ENCODE measurements around the gene ANK3. TPM values are rescaled to one million over a fixed set of nuclear protein-coding genes. Genes with fewer than 3 reads are reported as not detected.

Gene ANK3
- polyA plus RNA-seq, 1 experiment = 1.6 TPM

DNA sequence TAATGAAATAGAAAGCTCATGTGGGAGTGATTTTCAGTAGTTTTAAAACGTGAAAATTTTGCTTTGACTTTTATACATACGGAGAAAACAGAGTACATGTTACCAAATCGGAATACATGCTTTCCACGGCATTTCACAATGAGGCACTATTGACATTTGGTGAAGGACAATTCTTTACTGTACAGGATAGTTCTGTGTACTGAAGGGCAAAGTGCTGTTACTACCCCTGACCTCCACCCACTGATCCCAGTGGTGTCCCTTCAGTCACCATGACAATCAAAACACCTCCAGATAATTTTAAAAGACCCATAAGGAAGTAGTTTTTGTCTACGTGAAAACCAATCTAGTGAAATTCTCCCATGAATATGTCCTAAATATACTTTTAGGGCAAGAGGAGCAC is 33.1 kb upstream of the ANK3 start:
- POLR2A ChIA-PET = no interaction called here
- Histone ChIP-seq H3K27ac (ENCODE audit: low read depth, low read length) (no peak overlapping the region), H3K4me3 (ENCODE audit: low read depth, low read length) (no peak overlapping the region), H3K27me3 (ENCODE audit: control insufficient read depth, insufficient read depth, low read length) (no peaks in the 10 kb centered on the region), H3K9me3 (ENCODE audit: control insufficient read depth, insufficient read depth, low read length) (no peaks in the 10 kb centered on the region)
- no peak for DNase-seq (ENCODE audit: low read depth, low spot score)
- CTCF ChIA-PET = interaction anchor here (1.4 kb wide), 1 partner anchor 219 kb away, joined by 4 read pairs; no protein-coding TSS in a partner anchor
- TF ChIP-seq CTCF (IDR thresholded peaks at IDR 0.05; ENCODE audit: low read depth, low read length) = no peak

DNA sequence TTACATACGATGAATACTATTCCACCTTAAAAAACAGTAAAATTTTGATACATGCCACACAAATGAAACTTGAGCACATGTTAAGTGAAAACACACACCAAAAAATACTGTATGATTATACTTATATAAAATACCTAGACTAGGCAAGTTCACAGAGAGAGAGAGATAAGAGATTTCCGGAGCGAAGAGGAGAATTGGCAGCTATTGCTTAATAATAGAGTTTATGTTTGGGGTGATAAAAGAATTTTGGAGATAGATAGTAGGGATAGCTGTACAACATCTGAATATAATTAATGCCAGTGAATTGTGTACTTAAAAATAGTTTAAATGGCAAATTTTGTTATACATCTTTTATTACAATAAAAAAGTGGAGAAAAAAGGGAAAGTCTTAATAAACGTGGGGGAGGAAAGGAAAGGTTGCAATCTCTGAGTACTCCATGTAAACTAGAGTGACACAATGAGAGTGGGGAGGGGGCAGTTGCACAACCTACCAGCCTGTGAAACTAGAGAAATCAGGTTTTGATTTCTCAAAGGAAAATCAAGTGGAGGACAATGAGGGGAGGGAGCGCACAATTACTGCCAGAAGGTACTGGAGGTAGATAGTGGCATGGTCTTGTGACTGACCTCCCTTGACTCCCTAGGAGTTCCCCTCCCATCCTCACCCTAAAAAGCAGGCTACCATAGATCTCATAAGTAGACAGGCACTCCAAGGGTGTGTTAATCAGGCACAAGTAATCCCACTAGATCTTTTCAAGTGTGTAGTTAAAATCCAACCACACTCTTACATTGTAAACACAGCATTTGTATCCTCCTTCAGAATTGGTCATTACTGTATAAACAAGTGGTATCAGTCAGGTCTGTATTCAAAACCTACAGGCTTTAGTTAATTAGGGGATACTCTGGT is 31.6 kb upstream of the ANK3 start:
- Histone ChIP-seq H3K27me3 (ENCODE audit: control insufficient read depth, insufficient read depth, low read length) (no peaks in the 10 kb centered on the region), H3K9me3 (ENCODE audit: control insufficient read depth, insufficient read depth, low read length) (no peaks in the 10 kb centered on the region), H3K4me3 (ENCODE audit: low read depth, low read length) (no peak overlapping the region), H3K27ac (ENCODE audit: low read depth, low read length) (no peak overlapping the region)
- ChIA-PET POLR2A (no interaction called here), CTCF (no interaction called here)
- no peak for DNase-seq (ENCODE audit: low read depth, low spot score)
- TF ChIP-seq CTCF (IDR thresholded peaks at IDR 0.05; ENCODE audit: low read depth, low read length) = no peak

- Histone ChIP-seq H3K27ac (ENCODE audit: low read depth, low read length) (no peak overlapping the region), H3K27me3 (ENCODE audit: control insufficient read depth, insufficient read depth, low read length) (no peaks in the 10 kb centered on the region), H3K9me3 (ENCODE audit: control insufficient read depth, insufficient read depth, low read length) (no peaks in the 10 kb centered on the region), H3K4me3 (ENCODE audit: low read depth, low read length) (no peak overlapping the region)
- ChIA-PET POLR2A (no interaction called here), CTCF (interaction anchor here (1.0 kb wide), 1 partner anchor 27 kb away, joined by 3 read pairs; no protein-coding TSS in a partner anchor)
- no peak for DNase-seq (ENCODE audit: low read depth, low spot score)
- TF ChIP-seq CTCF (IDR thresholded peaks at IDR 0.05; ENCODE audit: low read depth, low read length) = no peak
These were observed 29.6 kb upstream of the ANK3 start for GRCh38 chr10:60419249-60419648.

DNA sequence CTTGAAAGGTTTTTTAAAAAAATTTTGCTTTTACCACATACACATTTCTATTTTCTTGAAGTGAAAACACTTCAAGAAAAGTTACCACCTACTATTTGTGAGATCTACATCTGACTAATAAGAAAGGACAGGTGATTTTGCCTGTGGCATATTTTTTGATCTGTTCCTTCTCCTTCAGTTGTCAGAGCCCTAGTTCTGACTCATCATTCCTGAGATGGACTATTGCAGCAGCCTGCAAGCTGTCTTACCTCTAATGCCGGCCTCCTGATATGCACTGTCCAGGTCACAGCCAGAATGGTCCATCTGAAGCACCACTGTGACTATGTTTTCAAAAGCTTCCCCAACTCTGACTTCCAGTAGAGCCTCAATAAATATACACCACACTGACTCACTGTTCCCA is 28.2 kb upstream of the ANK3 start:
- ChIA-PET CTCF (no interaction called here), POLR2A (no interaction called here)
- TF ChIP-seq CTCF (IDR thresholded peaks at IDR 0.05; ENCODE audit: low read depth, low read length) = no peak
- no peak for DNase-seq (ENCODE audit: low read depth, low spot score)
- Histone ChIP-seq H3K27me3 (ENCODE audit: control insufficient read depth, insufficient read depth, low read length) (no peaks in the 10 kb centered on the region), H3K27ac (ENCODE audit: low read depth, low read length) (no peak overlapping the region), H3K4me3 (ENCODE audit: low read depth, low read length) (no peak overlapping the region), H3K9me3 (ENCODE audit: control insufficient read depth, insufficient read depth, low read length) (no peaks in the 10 kb centered on the region)

DNA sequence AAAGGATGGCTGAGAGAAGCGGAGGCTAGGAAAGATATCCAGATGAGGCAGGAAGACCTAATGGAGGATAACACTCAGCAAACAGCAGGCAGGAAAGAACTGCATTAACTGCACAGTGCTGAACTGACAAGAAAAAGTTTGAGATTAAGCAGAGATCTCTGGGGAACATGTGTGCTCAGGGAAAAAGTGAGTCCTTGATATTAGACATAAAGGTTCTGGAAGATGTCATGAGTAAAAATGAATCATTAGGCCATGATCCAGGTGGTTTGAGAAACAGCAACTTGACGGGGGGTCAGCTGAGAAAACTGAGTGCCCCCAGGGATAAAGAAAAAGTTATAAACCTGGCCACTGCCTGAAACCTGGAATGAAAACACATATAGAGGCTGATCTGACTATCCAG is 27.3 kb upstream of the ANK3 start:
- no peak for DNase-seq (ENCODE audit: low read depth, low spot score)
- no peak for TF ChIP-seq CTCF (IDR thresholded peaks at IDR 0.05; ENCODE audit: low read depth, low read length)
- Histone ChIP-seq H3K9me3 (ENCODE audit: control insufficient read depth, insufficient read depth, low read length) (no peaks in the 10 kb centered on the region), H3K4me3 (ENCODE audit: low read depth, low read length) (no peak overlapping the region), H3K27ac (ENCODE audit: low read depth, low read length) (no peak overlapping the region), H3K27me3 (ENCODE audit: control insufficient read depth, insufficient read depth, low read length) (no peaks in the 10 kb centered on the region)
- ChIA-PET POLR2A (no interaction called here), CTCF (no interaction called here)
